SH-SY5Y (cell line): ENCODE data around the gene THUMPD2.

Experiments
- GATA2 ChIP-seq: IDR thresholded peaks from 2 replicates; pipeline ENCODE4 v1.6.1; 2011; ENCODE audit warnings: mild to moderate bottlenecking, low read depth, low read length
- GATA3 ChIP-seq: IDR thresholded peaks from 2 replicates; pipeline ENCODE4 v1.6.1; 2011; ENCODE audit warnings: low read depth, mild to moderate bottlenecking, low read length, moderate library complexity

- TF ChIP-seq GATA2: no peak
- TF ChIP-seq GATA3: no peak
These were observed 37.4 kb upstream of the THUMPD2 start for GRCh38 chr2:39816428-39816827.
